Measurements from ENCODE around the gene MFGE8.

The MFGE8 gene

DNA sequence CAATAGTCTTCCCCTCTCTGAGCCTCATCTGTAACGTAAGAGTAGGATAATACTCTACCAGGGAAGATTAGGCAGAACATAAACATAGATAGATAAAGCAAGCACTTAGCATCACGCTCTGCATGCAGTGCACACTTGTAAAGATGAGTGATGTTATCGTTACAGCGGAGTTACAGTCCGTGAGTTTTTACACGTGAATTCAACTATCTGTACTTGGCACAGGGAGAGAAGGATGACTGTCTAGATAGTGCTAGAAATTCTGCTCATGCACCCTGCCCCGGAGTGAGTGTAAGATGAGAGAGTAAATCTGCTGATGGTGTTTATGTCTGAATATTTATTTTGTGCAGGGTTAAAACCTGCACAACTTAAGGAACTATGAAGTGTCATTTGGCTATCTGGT, 53.6 kb downstream of the MFGE8 start:
- ATAC-seq, result no peak
- no peak for TF ChIP-seq SNAI2 (CRISPR knock-in tag; IDR thresholded peaks at IDR 0.05)
- TF ChIP-seq, protein P1, sequence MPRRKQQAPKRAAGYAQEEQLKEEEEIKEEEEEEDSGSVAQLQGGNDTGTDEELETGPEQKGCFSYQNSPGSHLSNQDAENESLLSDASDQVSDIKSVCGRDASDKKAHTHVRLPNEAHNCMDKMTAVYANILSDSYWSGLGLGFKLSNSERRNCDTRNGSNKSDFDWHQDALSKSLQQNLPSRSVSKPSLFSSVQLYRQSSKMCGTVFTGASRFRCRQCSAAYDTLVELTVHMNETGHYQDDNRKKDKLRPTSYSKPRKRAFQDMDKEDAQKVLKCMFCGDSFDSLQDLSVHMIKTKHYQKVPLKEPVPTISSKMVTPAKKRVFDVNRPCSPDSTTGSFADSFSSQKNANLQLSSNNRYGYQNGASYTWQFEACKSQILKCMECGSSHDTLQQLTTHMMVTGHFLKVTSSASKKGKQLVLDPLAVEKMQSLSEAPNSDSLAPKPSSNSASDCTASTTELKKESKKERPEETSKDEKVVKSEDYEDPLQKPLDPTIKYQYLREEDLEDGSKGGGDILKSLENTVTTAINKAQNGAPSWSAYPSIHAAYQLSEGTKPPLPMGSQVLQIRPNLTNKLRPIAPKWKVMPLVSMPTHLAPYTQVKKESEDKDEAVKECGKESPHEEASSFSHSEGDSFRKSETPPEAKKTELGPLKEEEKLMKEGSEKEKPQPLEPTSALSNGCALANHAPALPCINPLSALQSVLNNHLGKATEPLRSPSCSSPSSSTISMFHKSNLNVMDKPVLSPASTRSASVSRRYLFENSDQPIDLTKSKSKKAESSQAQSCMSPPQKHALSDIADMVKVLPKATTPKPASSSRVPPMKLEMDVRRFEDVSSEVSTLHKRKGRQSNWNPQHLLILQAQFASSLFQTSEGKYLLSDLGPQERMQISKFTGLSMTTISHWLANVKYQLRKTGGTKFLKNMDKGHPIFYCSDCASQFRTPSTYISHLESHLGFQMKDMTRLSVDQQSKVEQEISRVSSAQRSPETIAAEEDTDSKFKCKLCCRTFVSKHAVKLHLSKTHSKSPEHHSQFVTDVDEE (CRISPR knock-in tag; IDR thresholded peaks at IDR 0.05), result no peak
- no peak for TF ChIP-seq ZC3H10 (CRISPR knock-in tag; IDR thresholded peaks at IDR 0.05)
- TF ChIP-seq, protein P2, sequence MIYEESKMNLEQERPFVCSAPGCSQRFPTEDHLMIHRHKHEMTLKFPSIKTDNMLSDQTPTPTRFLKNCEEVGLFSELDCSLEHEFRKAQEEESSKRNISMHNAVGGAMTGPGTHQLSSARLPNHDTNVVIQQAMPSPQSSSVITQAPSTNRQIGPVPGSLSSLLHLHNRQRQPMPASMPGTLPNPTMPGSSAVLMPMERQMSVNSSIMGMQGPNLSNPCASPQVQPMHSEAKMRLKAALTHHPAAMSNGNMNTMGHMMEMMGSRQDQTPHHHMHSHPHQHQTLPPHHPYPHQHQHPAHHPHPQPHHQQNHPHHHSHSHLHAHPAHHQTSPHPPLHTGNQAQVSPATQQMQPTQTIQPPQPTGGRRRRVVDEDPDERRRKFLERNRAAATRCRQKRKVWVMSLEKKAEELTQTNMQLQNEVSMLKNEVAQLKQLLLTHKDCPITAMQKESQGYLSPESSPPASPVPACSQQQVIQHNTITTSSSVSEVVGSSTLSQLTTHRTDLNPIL (CRISPR knock-in tag; IDR thresholded peaks at IDR 0.05; ENCODE audit: low read depth), result no peak
- TF ChIP-seq, protein P3, sequence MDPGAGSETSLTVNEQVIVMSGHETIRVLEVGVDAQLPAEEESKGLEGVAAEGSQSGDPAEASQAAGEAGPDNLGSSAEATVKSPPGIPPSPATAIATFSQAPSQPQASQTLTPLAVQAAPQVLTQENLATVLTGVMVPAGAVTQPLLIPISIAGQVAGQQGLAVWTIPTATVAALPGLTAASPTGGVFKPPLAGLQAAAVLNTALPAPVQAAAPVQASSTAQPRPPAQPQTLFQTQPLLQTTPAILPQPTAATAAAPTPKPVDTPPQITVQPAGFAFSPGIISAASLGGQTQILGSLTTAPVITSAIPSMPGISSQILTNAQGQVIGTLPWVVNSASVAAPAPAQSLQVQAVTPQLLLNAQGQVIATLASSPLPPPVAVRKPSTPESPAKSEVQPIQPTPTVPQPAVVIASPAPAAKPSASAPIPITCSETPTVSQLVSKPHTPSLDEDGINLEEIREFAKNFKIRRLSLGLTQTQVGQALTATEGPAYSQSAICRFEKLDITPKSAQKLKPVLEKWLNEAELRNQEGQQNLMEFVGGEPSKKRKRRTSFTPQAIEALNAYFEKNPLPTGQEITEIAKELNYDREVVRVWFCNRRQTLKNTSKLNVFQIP (CRISPR knock-in tag; IDR thresholded peaks at IDR 0.05; ENCODE audit: borderline replicate concordance, low read depth), result no peak
- no peak for TF ChIP-seq ESRRG (CRISPR knock-in tag; IDR thresholded peaks at IDR 0.05)
- no peak for TF ChIP-seq PPARA (CRISPR knock-in tag; IDR thresholded peaks at IDR 0.05; ENCODE audit: borderline replicate concordance)

DNA sequence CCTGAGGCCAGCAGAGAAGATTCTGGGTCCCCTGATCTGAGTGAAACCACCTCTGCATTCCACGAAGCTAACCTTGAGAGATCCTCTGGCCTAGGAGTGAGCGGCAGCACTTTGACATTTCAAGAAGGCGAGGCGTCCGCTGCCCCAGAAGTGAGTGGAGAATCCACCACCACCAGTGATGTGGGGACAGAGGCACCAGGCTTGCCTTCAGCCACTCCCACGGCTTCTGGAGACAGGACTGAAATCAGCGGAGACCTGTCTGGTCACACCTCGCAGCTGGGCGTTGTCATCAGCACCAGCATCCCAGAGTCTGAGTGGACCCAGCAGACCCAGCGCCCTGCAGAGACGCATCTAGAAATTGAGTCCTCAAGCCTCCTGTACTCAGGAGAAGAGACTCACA, 54.2 kb downstream of the MFGE8 start:
- ATAC-seq, result no peak

DNA sequence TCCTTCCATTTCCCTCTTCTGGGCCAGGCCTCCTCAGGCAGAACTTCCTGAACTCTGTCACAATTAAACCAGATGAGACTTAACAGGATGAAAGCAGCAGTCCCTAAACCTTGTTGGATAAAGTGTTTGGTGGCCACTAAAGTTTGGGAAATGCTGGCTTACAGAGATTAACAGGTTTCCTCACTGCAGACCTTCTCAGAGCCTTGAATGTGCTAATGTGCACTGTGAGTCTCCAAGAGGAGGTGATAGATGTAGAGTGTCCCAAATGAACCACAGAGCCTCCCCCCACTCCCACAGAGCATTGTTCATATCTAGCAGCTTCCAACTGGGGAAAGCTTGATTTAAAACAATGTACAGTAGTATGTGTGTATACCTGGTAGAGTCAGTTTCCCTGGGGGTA, 60.7 kb downstream of the MFGE8 start:
- TF ChIP-seq, protein P3 (CRISPR knock-in tag; IDR thresholded peaks at IDR 0.05; ENCODE audit: borderline replicate concordance, low read depth), result no peak
- TF ChIP-seq, protein P1 (CRISPR knock-in tag; IDR thresholded peaks at IDR 0.05), result no peak
- TF ChIP-seq TCF4 (CRISPR knock-in tag; IDR thresholded peaks at IDR 0.05; ENCODE audit: borderline replicate concordance), result no peak
- TF ChIP-seq, protein P2 (CRISPR knock-in tag; IDR thresholded peaks at IDR 0.05; ENCODE audit: low read depth), result no peak
- TF ChIP-seq BACH2 (CRISPR knock-in tag; IDR thresholded peaks at IDR 0.05; ENCODE audit: borderline replicate concordance), result no peak
- no peak for TF ChIP-seq ESRRG (CRISPR knock-in tag; IDR thresholded peaks at IDR 0.05)
- TF ChIP-seq, protein P4, sequence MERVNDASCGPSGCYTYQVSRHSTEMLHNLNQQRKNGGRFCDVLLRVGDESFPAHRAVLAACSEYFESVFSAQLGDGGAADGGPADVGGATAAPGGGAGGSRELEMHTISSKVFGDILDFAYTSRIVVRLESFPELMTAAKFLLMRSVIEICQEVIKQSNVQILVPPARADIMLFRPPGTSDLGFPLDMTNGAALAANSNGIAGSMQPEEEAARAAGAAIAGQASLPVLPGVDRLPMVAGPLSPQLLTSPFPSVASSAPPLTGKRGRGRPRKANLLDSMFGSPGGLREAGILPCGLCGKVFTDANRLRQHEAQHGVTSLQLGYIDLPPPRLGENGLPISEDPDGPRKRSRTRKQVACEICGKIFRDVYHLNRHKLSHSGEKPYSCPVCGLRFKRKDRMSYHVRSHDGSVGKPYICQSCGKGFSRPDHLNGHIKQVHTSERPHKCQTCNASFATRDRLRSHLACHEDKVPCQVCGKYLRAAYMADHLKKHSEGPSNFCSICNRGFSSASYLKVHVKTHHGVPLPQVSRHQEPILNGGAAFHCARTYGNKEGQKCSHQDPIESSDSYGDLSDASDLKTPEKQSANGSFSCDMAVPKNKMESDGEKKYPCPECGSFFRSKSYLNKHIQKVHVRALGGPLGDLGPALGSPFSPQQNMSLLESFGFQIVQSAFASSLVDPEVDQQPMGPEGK (CRISPR knock-in tag; IDR thresholded peaks at IDR 0.05; ENCODE audit: borderline replicate concordance), result no peak
- TF ChIP-seq ZNF70 (CRISPR knock-in tag; IDR thresholded peaks at IDR 0.05), result no peak
- TF ChIP-seq CSDC2 (CRISPR knock-in tag; IDR thresholded peaks at IDR 0.05), result no peak
- no peak for TF ChIP-seq ZNF565 (CRISPR knock-in tag; conservative IDR thresholded peaks at IDR 0.05; ENCODE audit: low read depth)
- no peak for TF ChIP-seq ZFP3 (CRISPR knock-in tag; IDR thresholded peaks at IDR 0.05)
- TF ChIP-seq ZC3H10 (CRISPR knock-in tag; IDR thresholded peaks at IDR 0.05), result no peak
- no peak for TF ChIP-seq TOX (CRISPR knock-in tag; IDR thresholded peaks at IDR 0.05; ENCODE audit: borderline replicate concordance)
- TF ChIP-seq ISL1 (CRISPR knock-in tag; IDR thresholded peaks at IDR 0.05), result no peak
- no peak for TF ChIP-seq ZNF8 (CRISPR knock-in tag; IDR thresholded peaks at IDR 0.05)
- no peak for ATAC-seq

More for the DNA sequence above, 54.2 kb downstream of the MFGE8 start:
- no peak for TF ChIP-seq ZC3H10 (CRISPR knock-in tag; IDR thresholded peaks at IDR 0.05)
- no peak for TF ChIP-seq PPARA (CRISPR knock-in tag; IDR thresholded peaks at IDR 0.05; ENCODE audit: borderline replicate concordance)
- no peak for TF ChIP-seq ESRRG (CRISPR knock-in tag; IDR thresholded peaks at IDR 0.05)
- TF ChIP-seq ZFP3 (CRISPR knock-in tag; IDR thresholded peaks at IDR 0.05), result no peak
- TF ChIP-seq, protein P2 (CRISPR knock-in tag; IDR thresholded peaks at IDR 0.05; ENCODE audit: low read depth), result no peak
- TF ChIP-seq RARB (CRISPR knock-in tag; IDR thresholded peaks at IDR 0.05), result no peak
- TF ChIP-seq ZFP30 (CRISPR knock-in tag; IDR thresholded peaks at IDR 0.05), result no peak
- no peak for TF ChIP-seq ARNTL (CRISPR knock-in tag; IDR thresholded peaks at IDR 0.05; ENCODE audit: borderline replicate concordance, low read depth)
- TF ChIP-seq TCF4 (CRISPR knock-in tag; IDR thresholded peaks at IDR 0.05; ENCODE audit: borderline replicate concordance), result no peak
- no peak for TF ChIP-seq CSDC2 (CRISPR knock-in tag; IDR thresholded peaks at IDR 0.05)
- TF ChIP-seq ZNF70 (CRISPR knock-in tag; IDR thresholded peaks at IDR 0.05), result no peak
- no peak for TF ChIP-seq TOX (CRISPR knock-in tag; IDR thresholded peaks at IDR 0.05; ENCODE audit: borderline replicate concordance)
- no peak for TF ChIP-seq ZNF8 (CRISPR knock-in tag; IDR thresholded peaks at IDR 0.05)

Measured in SK-N-SH treated with all-trans-retinoic acid at 6 μM for 48 hours (cell line).